A549 (cell line): ENCODE data around the gene VWC2.

Experiments
- FOSL2 ChIP-seq, 2 experiments: fragments of 450-650 bp in 1 of 2; fragments of >200 bp in 1 of 2; sonication (Bioruptor Twin) in 1 of 2; formaldehyde crosslinking; IDR thresholded peaks; 2 replicates each; pipeline versions ENCODE4 v1.5.0 to v1.6.1; 2016 to 2020; ENCODE audit warnings: mild to moderate bottlenecking in 1 of 2, moderate library complexity in 1 of 2
- GATA3 ChIP-seq: IDR thresholded peaks from 2 replicates; pipeline ENCODE4 v1.6.1; 2012; ENCODE audit warnings: borderline replicate concordance
- POLR2A ChIP-seq: IDR thresholded peaks from 2 replicates; pipeline ENCODE4 v1.6.1; 2012; ENCODE audit warnings: mild to moderate bottlenecking, low read length
- TF ChIP-seq, protein P1 (sequence below): fragments of >200 bp; sonication (Bioruptor Twin); formaldehyde crosslinking; IDR thresholded peaks from 3 replicates; pipeline ENCODE4 v1.5.1; 2016
- TF ChIP-seq, protein P2 (sequence below): IDR thresholded peaks from 2 replicates; pipeline ENCODE4 v1.6.1; 2012; ENCODE audit warnings: low read depth, borderline replicate concordance

DNA sequence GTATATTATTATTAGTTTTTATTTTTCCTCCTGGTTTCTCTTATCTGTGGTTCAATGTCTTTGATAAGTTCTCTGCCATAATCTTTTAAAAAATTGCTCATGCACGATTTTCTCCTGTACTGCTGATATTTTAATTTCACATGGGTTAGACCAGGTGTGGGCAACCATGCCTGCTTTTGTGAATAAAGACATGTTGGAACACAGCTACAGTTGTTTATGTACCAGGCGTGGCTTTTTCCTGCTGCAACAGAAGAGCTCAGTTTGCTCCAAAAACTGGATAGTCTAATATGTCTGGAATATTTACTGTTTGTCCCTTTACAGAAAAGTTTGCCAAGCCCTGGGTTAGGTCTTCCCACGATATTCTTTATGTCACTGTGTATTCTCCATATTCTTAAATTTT lies 105.2 kb downstream of the VWC2 start:
- no peak for TF ChIP-seq FOSL2 (IDR thresholded peaks at IDR 0.05)
- TF ChIP-seq FOSL2 (CRISPR knock-in tag; IDR thresholded peaks at IDR 0.05): no peak
- TF ChIP-seq, protein P1, sequence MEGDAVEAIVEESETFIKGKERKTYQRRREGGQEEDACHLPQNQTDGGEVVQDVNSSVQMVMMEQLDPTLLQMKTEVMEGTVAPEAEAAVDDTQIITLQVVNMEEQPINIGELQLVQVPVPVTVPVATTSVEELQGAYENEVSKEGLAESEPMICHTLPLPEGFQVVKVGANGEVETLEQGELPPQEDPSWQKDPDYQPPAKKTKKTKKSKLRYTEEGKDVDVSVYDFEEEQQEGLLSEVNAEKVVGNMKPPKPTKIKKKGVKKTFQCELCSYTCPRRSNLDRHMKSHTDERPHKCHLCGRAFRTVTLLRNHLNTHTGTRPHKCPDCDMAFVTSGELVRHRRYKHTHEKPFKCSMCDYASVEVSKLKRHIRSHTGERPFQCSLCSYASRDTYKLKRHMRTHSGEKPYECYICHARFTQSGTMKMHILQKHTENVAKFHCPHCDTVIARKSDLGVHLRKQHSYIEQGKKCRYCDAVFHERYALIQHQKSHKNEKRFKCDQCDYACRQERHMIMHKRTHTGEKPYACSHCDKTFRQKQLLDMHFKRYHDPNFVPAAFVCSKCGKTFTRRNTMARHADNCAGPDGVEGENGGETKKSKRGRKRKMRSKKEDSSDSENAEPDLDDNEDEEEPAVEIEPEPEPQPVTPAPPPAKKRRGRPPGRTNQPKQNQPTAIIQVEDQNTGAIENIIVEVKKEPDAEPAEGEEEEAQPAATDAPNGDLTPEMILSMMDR: no peak
- TF ChIP-seq, protein P2, sequence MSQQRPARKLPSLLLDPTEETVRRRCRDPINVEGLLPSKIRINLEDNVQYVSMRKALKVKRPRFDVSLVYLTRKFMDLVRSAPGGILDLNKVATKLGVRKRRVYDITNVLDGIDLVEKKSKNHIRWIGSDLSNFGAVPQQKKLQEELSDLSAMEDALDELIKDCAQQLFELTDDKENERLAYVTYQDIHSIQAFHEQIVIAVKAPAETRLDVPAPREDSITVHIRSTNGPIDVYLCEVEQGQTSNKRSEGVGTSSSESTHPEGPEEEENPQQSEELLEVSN: no peak
- TF ChIP-seq GATA3: no peak
- no peak for TF ChIP-seq POLR2A
